ENCODE measurements around the gene TBCCD1. TPM values are rescaled to one million over a fixed set of nuclear protein-coding genes. Genes with fewer than 3 reads are reported as not detected.

The TBCCD1 gene
- total RNA-seq, 1 experiment from 2014 or later, result 7.4 TPM

- Histone ChIP-seq H3T11ph (ENCODE audit: low read length) (no peak overlapping the region), H4K8ac (replicated peaks; ENCODE audit: insufficient read length, low read depth, low read length) (no peak overlapping the region), H2BK20ac (ENCODE audit: low read depth, low read length, poor library complexity, severe bottlenecking) (no peak overlapping the region), H3K4ac (ENCODE audit: low read depth, low read length) (no peak overlapping the region), H3K79me2 (ENCODE audit: insufficient read depth, low read length) (no peaks in the 10 kb centered on the region; the same call in 1 of the 2 replicates), H2BK15ac (ENCODE audit: low read depth, low read length) (no peak overlapping the region; the same call in 1 of the 2 replicates), H3K9me3 (ENCODE audit: control insufficient read depth, low read depth, low read length) (no peaks in the 10 kb centered on the region), H3K4me1 (ENCODE audit: insufficient read depth, low read length) (no peaks in the 10 kb centered on the region), H3K14ac (ENCODE audit: insufficient read depth, low read length) (no peak overlapping the region), H2AK5ac (ENCODE audit: insufficient read length, low read length) (no peak overlapping the region), H2BK12ac (ENCODE audit: insufficient read length, low read depth, low read length) (no peak overlapping the region), H2BK5ac (ENCODE audit: insufficient read length, low read length) (no peak overlapping the region), H3K27me3 (ENCODE audit: insufficient read depth, low read length) (no peaks in the 10 kb centered on the region), H4K5ac (ENCODE audit: insufficient read length, low read depth, low read length) (no peak overlapping the region), H3K27ac (ENCODE audit: insufficient read length, low read depth, low read length) (no peak overlapping the region), H4K20me1 (ENCODE audit: control insufficient read depth, insufficient read depth, insufficient read length) (no peaks in the 10 kb centered on the region), H2BK120ac (ENCODE audit: low read depth, low read length, poor library complexity, severe bottlenecking) (no peak overlapping the region), H3K56ac (ENCODE audit: insufficient read length, low read depth, low read length) (no peak overlapping the region), H3K9ac (ENCODE audit: extremely low read depth, insufficient read length, low read length) (no peak overlapping the region), H2AFZ (ENCODE audit: low read length) (no peak overlapping the region), H3K23ac (ENCODE audit: insufficient read length, low read depth, low read length) (no peak overlapping the region), H3K4me2 (ENCODE audit: insufficient read depth, insufficient read length, low read length) (no peak overlapping the region), H3K23me2 (ENCODE audit: insufficient read length, low read depth, low read length, poor library complexity, severe bottlenecking) (no peaks in the 10 kb centered on the region), H3K79me1 (ENCODE audit: insufficient read depth, low read depth, low read length, poor library complexity, severe bottlenecking) (no peaks in the 10 kb centered on the region), H4K91ac (ENCODE audit: insufficient read length, low read depth, low read length) (no peak overlapping the region), H3K18ac (ENCODE audit: insufficient read length, low read depth, low read length) (no peak overlapping the region)
- Mint-ChIP-seq H3K9me3 (no peaks in the 10 kb centered on the region), H3K27me3 (ENCODE audit: low read depth) (peaks cover 17% of the 10 kb centered on the region), H3K4me3 (no peak overlapping the region), H3K4me1 (peaks cover 12 to 15% of the 10 kb centered on the region in 2 experiments), H3K27ac (no peak overlapping the region), H3K36me3 (ENCODE audit: insufficient read depth in 1 of 3, low read depth in 3 of 3) (no peaks in the 10 kb centered on the region)
- no CpG with 5 or more reads among the region's 5 CpGs for WGBS (ENCODE audit: extremely low coverage, insufficient read length, low lambda C conversion rate)
- TF ChIP-seq, protein P1, sequence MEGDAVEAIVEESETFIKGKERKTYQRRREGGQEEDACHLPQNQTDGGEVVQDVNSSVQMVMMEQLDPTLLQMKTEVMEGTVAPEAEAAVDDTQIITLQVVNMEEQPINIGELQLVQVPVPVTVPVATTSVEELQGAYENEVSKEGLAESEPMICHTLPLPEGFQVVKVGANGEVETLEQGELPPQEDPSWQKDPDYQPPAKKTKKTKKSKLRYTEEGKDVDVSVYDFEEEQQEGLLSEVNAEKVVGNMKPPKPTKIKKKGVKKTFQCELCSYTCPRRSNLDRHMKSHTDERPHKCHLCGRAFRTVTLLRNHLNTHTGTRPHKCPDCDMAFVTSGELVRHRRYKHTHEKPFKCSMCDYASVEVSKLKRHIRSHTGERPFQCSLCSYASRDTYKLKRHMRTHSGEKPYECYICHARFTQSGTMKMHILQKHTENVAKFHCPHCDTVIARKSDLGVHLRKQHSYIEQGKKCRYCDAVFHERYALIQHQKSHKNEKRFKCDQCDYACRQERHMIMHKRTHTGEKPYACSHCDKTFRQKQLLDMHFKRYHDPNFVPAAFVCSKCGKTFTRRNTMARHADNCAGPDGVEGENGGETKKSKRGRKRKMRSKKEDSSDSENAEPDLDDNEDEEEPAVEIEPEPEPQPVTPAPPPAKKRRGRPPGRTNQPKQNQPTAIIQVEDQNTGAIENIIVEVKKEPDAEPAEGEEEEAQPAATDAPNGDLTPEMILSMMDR (conservative IDR thresholded peaks at IDR 0.05), result no peak
- no peak for DNase-seq
Observed at GRCh38 chr3:186511702-186512101, 55.4 kb downstream of the TBCCD1 start.

Data from H9 (cell line).